ENCODE measurements around the gene TRIM38.
"Not testable (repeated sequence)": the region's sequence is repeated elsewhere in the genome, so short reads cannot be mapped to it uniquely, and the experiment has no call there.

The TRIM38 gene

DNA sequence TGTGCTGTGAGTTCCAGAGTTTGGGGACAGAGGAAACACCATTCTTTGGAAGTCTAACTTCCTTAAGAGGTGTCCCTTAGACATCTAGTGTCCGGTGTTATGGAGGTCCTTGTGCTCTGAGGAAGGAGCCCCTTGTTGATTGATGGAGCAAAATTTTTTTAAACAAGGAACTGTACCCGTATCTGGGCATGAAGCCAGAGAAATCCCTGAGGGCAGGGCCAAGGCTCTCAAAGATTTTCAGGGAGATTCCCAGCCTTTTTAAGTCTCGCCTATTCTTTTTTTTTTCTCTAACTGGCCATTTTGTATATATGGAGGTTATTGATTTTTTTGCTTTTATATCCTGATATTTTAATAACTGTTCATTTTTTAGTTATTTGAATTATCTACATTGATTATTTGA lies 45.9 kb downstream of the TRIM38 start:
- no peak for DNase-seq

GRCh38 chr6:26009817-26010216 lies 47.2 kb downstream of the TRIM38 start:
- DNase-seq, result no peak

- DNase-seq, result no peak
Observed at GRCh38 chr6:26012061-26012460, 49.5 kb downstream of the TRIM38 start.

DNA sequence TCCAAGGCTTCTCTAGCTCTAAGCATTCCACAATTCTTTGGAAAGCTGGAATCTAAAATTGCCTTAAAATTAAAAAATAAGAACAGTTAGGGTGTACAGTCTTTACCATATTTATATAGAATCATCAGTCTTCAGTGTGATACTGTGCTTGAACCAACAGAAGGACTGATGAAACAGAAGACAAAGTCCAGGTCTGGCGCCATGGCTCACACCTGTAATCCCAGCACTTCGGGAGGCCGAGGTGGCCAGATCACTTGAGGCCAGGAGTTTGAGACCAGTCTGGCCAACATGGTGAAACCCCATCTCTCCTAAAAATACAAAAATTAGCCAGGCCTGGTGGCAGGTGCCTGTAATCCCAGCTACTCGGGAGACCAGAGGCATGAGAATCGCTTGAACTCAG lies 51.8 kb downstream of the TRIM38 start:
- not testable (repeated sequence) for DNase-seq

DNA sequence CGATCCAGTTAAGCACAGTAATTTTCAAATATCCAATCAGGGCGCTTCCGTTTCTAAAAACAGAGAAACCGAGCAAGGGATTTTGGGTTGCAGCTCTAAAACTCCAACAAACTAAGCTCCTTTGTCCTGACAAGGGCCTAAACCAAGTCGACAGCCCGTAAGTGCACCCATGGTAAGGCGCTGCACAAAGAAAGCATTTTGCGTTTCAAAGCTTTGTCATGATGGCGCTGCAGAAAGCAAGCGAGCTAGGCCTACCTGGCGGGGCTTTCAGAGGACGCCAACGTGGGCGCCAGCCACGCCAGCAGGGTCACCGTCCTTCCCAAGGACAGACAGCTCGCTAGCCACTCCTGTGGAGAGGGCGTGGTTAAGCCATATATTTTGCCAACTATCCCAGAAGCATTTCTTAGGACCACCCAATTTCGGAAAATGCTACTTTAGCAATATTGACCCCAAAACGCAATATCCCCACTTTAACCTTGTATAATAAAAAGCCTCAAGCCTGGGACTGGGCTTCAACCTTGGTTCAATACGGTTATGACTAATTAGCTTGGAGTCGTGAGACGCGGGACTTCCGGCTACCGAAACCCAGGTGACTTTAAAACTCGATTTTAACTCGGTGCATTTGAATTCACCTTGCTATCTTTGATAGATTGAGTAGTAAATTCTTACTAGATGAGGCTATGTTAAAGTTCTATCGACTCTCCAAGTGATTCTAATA lies 53.8 kb downstream of the TRIM38 start:
- DNase-seq, result no peak

GRCh38 chr6:26016963-26017631 lies 54.5 kb downstream of the TRIM38 start:
- DNase-seq, result no peak

DNA sequence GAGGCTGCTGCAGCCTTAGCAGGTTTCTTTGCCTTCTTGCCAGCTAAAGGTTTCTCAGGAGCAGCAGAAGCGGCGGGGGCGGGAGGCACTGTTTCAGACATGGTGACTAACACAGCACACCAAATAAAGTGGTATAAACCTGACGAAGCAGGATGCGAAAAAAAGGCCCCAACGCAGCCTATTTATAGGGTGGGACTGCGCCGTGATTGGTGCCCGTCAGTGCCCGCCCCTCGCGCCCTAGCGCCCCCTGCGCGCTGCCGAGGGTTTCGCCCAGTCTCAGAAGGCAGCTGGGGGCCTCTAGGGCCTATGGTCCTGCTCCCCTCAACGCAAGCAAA lies 55.0 kb downstream of the TRIM38 start:
- DNase-seq, result peak; percentile 21

- no peak for DNase-seq
Observed at GRCh38 chr6:26019261-26019830, 56.7 kb downstream of the TRIM38 start.

GRCh38 chr6:26019967-26020328 lies 57.3 kb downstream of the TRIM38 start:
- DNase-seq, result no peak

DNA sequence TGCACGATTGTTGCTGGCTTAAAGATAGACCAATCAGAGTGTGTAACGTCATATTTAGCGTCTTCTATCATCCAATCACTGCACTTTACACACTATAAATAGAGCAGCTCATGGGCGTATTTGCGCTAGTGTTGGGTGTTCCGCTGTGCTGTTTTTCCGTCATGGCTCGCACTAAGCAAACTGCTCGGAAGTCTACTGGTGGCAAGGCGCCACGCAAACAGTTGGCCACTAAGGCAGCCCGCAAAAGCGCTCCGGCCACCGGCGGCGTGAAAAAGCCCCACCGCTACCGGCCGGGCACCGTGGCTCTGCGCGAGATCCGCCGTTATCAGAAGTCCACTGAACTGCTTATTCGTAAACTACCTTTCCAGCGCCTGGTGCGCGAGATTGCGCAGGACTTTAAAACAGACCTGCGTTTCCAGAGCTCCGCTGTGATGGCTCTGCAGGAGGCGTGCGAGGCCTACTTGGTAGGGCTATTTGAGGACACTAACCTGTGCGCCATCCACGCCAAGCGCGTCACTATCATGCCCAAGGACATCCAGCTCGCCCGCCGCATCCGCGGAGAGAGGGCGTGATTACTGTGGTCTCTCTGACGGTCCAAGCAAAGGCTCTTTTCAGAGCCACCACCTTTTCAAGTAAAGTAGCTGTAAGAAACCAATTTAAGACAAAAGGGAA lies 57.9 kb downstream of the TRIM38 start:
- peak; percentile 67 for DNase-seq

GRCh38 chr6:26021001-26021349 lies 58.4 kb downstream of the TRIM38 start:
- peak; percentile 22 for DNase-seq

DNA sequence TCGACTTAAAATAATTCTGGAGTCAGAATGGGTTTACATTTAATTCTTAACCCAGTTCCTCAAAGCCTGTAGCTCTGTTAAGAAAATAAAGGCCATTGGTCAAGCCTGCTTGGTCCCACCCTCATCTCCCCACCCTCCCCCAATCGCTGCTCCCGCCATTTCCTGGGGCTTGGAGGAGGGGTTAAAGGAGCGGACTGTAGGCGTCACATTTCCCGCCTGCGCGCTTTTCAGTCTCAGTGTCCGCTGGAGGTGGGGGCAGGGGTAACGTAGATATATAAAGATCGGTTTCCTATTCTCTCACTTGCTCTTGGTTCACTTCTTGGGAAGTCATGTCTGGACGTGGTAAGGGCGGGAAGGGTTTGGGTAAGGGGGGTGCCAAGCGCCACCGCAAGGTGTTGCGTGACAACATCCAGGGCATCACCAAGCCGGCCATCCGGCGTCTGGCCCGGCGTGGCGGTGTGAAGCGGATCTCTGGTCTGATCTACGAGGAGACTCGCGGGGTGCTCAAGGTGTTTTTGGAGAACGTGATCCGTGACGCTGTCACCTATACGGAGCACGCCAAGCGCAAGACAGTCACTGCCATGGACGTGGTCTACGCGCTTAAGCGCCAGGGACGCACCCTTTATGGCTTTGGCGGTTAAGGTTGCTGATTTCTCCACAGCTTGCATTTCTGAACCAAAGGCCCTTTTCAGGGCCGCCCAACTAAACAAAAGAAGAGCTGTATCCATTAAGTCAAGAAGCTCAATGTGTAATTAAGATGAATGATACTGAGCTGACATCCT lies 58.9 kb downstream of the TRIM38 start:
- DNase-seq, result peak; percentile 76

GRCh38 chr6:26022132-26022472 lies 59.5 kb downstream of the TRIM38 start:
- peak; percentile 13 for DNase-seq

GRCh38 chr6:26022737-26023136 lies 60.1 kb downstream of the TRIM38 start:
- DNase-seq, result no peak

DNA sequence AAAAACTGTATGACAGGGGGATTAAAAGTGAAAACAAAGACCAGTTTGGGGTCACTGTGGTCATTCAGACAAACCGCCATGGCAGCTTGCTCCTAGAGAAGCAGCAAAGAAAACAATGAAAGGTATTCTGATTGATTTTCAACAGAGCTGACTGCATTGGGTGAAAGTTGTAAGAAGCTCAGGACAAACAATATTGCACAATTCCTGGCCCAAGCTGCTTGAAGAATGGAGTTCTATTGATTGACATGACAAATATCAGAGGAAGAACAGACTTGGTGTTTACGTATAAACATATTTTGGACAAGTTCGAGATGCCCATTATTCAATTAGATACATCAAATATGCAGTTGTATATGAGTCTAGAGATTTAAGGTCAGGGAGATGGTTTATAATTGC lies 62.0 kb downstream of the TRIM38 start:
- DNase-seq, result no peak

DNA sequence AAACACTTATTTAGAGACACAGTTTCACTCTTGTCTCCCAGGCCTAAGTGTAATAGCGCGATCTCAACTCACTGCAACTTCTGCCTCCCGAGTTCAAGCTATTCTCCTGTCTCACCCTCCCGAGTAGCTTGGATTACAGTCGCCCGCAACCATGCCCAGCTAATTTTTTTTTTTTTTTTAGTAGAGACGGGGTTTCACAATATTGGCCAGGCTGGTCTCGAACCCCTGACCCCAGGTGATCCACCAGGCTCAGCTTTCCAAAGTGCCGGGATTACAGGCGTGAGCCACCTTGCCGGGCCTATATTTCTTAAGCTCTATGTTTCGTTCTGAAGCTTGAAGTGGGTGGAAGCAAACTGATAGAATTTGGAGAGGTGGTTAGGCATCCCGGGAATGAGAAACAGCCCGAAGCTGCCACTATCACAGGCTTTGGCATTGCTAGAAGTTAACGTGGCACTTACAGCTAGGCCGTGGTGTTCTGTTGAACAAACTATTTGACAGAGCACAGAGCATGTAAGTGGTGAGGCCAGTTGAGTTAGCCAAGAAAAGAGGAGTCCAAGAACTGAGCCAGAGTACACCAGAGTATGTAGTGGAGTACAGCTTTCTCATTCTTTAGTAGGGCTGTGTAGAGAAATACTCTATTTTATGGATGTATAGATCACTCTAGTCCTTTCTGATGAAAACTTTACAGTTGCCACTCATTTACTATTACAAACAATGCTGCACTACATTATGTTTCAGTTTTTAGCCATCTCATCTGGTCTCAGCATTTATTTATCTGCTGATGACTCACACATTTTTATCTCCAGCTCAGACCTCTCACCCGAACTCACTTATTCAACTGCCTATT lies 62.7 kb downstream of the TRIM38 start:
- DNase-seq, result no peak

GRCh38 chr6:26025894-26026832 lies 63.6 kb downstream of the TRIM38 start:
- DNase-seq, result peak; percentile 87

- DNase-seq, result peak; percentile 81
Observed at GRCh38 chr6:26026833-26027490, 64.4 kb downstream of the TRIM38 start.

DNA sequence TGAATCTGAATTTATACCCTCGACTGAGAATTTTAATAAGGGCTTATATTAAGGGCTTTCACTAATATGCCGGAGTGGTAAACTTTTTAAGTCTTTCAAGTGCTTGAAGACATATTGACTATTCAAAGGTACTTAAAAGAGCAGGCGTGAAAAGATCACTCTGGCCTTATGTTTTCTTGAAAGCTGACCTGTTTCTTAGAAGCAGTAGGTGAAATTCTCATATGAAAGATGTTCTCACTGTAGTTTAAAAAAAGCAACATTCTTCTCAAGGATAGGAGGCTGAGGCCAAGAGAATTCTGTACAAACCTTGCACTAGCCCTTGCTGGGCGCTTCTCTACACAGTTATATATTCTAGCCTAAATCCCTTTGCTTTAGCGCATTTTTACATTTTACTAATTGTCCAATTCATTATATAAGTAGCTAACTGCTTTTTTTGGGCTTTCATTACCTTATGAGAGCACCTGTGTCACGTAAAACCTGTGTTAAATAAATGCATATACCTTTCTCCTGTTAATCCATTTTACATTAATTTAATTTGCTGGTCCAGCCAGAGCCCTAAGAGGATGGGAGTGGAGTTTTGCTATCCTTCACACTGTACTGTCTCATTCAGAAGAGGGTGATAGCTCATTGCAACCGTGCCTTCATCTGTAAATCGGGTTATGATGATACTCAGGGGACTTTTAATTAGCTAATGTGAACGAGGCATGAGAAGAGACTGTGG lies 65.0 kb downstream of the TRIM38 start:
- no peak for DNase-seq

DNA sequence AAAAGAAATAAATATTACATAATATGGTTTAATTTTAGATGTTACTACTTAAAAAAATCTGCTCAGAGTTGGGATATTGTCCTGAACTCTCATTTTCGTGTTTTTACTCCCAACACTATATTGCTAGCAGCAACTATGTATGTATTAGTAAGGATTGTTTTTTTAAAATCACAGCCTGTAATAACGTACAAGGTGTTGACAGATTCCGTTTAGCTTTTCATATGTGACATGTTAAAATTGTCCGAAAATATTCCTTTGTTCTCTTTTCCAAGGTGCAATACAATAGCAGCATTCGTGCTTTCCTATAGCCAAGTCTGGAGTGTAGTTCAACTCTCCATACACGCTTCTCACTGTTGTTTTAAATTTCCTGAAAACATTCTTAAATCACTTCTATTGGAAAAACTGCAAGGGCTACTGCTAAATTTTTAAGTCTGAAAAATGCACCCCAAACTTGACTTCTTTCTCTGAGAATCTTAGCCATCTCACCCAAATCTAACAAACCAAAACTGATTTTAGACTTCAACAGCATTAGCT lies 65.7 kb downstream of the TRIM38 start:
- DNase-seq, result no peak
